GM19099 (cell line): ENCODE results near the gene MTHFD1L.

Source experiments
- POLR2A ChIP-seq: IDR thresholded peaks from 3 replicates; pipeline ENCODE4 v1.6.1; 2011; ENCODE audit warnings: low read depth; ENCODE audit not compliant: insufficient read length; ENCODE audit errors: extremely low read depth

Gene MTHFD1L

GRCh38 chr6:151092591-151092990 lies 227.1 kb downstream of the MTHFD1L start:
- TF ChIP-seq POLR2A: no peak

- no peak for TF ChIP-seq POLR2A
Measured at GRCh38 chr6:151093706-151094105, 228.2 kb downstream of the MTHFD1L start.

GRCh38 chr6:151095538-151096254 lies 230.2 kb downstream of the MTHFD1L start:
- TF ChIP-seq POLR2A: no peak

GRCh38 chr6:151096255-151096612 lies 230.7 kb downstream of the MTHFD1L start:
- TF ChIP-seq POLR2A: no peak

GRCh38 chr6:151096691-151097606 lies 231.4 kb downstream of the MTHFD1L start:
- no peak for TF ChIP-seq POLR2A

GRCh38 chr6:151098166-151098565 lies 232.7 kb downstream of the MTHFD1L start:
- TF ChIP-seq POLR2A: no peak

- TF ChIP-seq POLR2A: no peak
Measured at GRCh38 chr6:151100326-151100725, 234.8 kb downstream of the MTHFD1L start.

- no peak for TF ChIP-seq POLR2A
Measured at GRCh38 chr6:151101161-151101815, 235.8 kb downstream of the MTHFD1L start.

- no peak for TF ChIP-seq POLR2A
Measured at GRCh38 chr6:151101816-151102694, 236.6 kb downstream of the MTHFD1L start.

GRCh38 chr6:151103266-151103665 lies 237.8 kb downstream of the MTHFD1L start:
- no peak for TF ChIP-seq POLR2A

GRCh38 chr6:151107897-151108427 lies 242.5 kb downstream of the MTHFD1L start:
- no peak for TF ChIP-seq POLR2A

GRCh38 chr6:151108548-151108947 lies 243.0 kb downstream of the MTHFD1L start:
- no peak for TF ChIP-seq POLR2A

- TF ChIP-seq POLR2A: no peak
Measured at GRCh38 chr6:151109361-151109760, 243.9 kb downstream of the MTHFD1L start.

- TF ChIP-seq POLR2A: no peak
Measured at GRCh38 chr6:151109869-151110575, 244.5 kb downstream of the MTHFD1L start.
